ENCODE data around the gene CUTA.

DNA sequence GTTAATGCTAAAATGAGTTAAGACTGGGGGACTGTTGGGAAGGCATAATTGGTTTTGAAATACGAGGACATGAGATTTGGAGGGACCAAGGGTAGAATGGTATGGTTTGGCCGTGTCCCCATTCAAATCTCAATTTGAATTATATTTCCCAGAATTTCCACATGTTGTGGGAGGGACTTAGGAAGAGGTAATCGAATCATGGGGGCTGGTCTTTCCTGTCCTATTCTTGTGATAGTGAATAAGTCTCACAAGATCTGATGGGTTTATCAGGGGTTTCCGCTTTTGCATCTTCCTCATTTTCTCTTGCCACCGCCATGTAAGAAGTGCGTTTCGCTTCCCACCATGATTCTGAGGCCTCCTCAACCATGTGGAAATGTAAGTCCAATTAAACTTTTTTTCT lies 49.2 kb upstream of the CUTA start:
- TF ChIP-seq POLR2A (IDR thresholded peaks at IDR 0.05; ENCODE audit: low read depth, low read length) = no peak
- TF ChIP-seq TAF1 (IDR thresholded peaks at IDR 0.05; ENCODE audit: borderline replicate concordance, low read depth, low read length) = no peak
- TF ChIP-seq POLR2AphosphoS5 (IDR thresholded peaks at IDR 0.05; ENCODE audit: low read depth, low read length) = no peak
